ENCODE data around the gene SGK1.

- no peak for TF ChIP-seq CTCF (IDR thresholded peaks at IDR 0.05)
- no peak for TF ChIP-seq POLR2A (IDR thresholded peaks at IDR 0.05)
Measured at GRCh38 chr6:134122775-134123174, 195.1 kb downstream of the SGK1 start.
